ENCODE measurements around the gene RNF227. TPM values are rescaled to one million over a fixed set of nuclear protein-coding genes. Genes with fewer than 3 reads are reported as not detected.
"Not testable (repeated sequence)": the region's sequence is repeated elsewhere in the genome, so short reads cannot be mapped to it uniquely, and the experiment has no call there.

The RNF227 gene
- total RNA-seq, 1 donor from 2014 or later: 3.0 TPM

GRCh38 chr17:7955414-7956227, 39.5 kb upstream of the RNF227 start:
- DNase-seq (ENCODE audit: extremely low spot score, unreplicated experiment): no peak
- no peak overlapping the region for H3K27ac Mint-ChIP-seq (ENCODE audit: unreplicated experiment)
- H3K36me3 Mint-ChIP-seq (ENCODE audit: unreplicated experiment): no peaks in the 10 kb centered on the region
- no peaks in the 10 kb centered on the region for H3K9me3 Mint-ChIP-seq (ENCODE audit: unreplicated experiment)
- H3K4me1 Mint-ChIP-seq (ENCODE audit: unreplicated experiment): peaks cover 4% of the 10 kb centered on the region
- no peak for TF ChIP-seq CTCF (IDR thresholded peaks at IDR 0.05)
- no peaks in the 10 kb centered on the region for H3K27me3 Mint-ChIP-seq (ENCODE audit: unreplicated experiment)
- H3K4me3 Mint-ChIP-seq (ENCODE audit: unreplicated experiment): no peak overlapping the region

GRCh38 chr17:7953266-7953665, 37.2 kb upstream of the RNF227 start:
- not testable (repeated sequence) for H3K4me1 Mint-ChIP-seq (ENCODE audit: unreplicated experiment); DNase-seq (ENCODE audit: extremely low spot score, unreplicated experiment); H3K27me3 Mint-ChIP-seq (ENCODE audit: unreplicated experiment); H3K9me3 Mint-ChIP-seq (ENCODE audit: unreplicated experiment); H3K4me3 Mint-ChIP-seq (ENCODE audit: unreplicated experiment); H3K27ac Mint-ChIP-seq (ENCODE audit: unreplicated experiment)
- H3K36me3 Mint-ChIP-seq (ENCODE audit: unreplicated experiment): peaks cover 20% of the 10 kb centered on the region

- H3K4me3 Mint-ChIP-seq (ENCODE audit: unreplicated experiment): no peak overlapping the region
- no peaks in the 10 kb centered on the region for H3K9me3 Mint-ChIP-seq (ENCODE audit: unreplicated experiment)
- H3K27ac Mint-ChIP-seq (ENCODE audit: unreplicated experiment): no peak overlapping the region
- peaks cover 31% of the 10 kb centered on the region for H3K36me3 Mint-ChIP-seq (ENCODE audit: unreplicated experiment)
- no peak for DNase-seq (ENCODE audit: extremely low spot score, unreplicated experiment)
- H3K27me3 Mint-ChIP-seq (ENCODE audit: unreplicated experiment): no peaks in the 10 kb centered on the region
- no peak for TF ChIP-seq CTCF (IDR thresholded peaks at IDR 0.05)
- peaks cover 2% of the 10 kb centered on the region for H3K4me1 Mint-ChIP-seq (ENCODE audit: unreplicated experiment)
Measured at GRCh38 chr17:7951143-7951792, 35.2 kb upstream of the RNF227 start.

DNA sequence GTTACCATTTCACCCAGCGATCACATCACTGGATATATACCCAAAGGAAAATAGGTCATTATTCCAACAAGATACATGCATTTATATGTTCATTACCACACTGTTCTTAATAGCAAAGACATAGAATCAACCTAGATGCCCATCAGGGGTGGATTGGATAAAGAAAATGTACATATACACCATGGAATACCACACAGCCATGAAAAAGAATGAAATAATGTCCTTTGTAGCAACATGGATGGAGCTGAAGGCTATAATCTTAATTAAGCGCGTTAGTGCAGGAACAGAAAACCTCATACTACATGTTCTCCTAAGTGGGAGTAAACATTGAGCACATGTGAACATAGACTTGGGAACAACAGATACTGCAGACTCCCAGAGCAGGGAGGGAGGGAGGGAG, 34.5 kb upstream of the RNF227 start:
- DNase-seq (ENCODE audit: extremely low spot score, unreplicated experiment): no peak
- no peaks in the 10 kb centered on the region for H3K4me1 Mint-ChIP-seq (ENCODE audit: unreplicated experiment)
- H3K27ac Mint-ChIP-seq (ENCODE audit: unreplicated experiment): no peak overlapping the region
- peaks cover 34% of the 10 kb centered on the region for H3K36me3 Mint-ChIP-seq (ENCODE audit: unreplicated experiment)
- TF ChIP-seq CTCF (IDR thresholded peaks at IDR 0.05): no peak
- no peak overlapping the region for H3K4me3 Mint-ChIP-seq (ENCODE audit: unreplicated experiment)
- H3K27me3 Mint-ChIP-seq (ENCODE audit: unreplicated experiment): no peaks in the 10 kb centered on the region
- no peaks in the 10 kb centered on the region for H3K9me3 Mint-ChIP-seq (ENCODE audit: unreplicated experiment)

DNA sequence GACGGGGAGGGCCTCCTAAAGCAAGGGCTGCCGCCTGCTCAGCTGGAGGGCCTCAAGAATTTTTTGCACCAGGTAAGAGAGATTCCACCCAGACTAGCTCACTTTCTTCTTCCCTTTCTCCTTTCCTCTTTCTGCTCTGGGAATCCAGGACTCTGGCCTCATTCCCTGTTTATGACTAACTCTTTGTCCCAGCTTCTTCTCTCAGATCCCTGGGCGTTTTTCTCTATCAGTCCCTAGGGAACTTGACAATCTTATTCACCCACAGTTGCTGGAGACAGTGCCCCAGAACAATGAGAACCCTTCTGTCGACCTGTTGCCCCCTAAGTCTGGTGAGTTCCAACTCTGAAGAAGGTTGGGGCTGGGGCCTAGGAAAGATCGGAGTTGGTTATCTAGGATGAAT, 31.6 kb upstream of the RNF227 start:
- no peak overlapping the region for H3K4me3 Mint-ChIP-seq (ENCODE audit: unreplicated experiment)
- peaks cover 44% of the 10 kb centered on the region for H3K36me3 Mint-ChIP-seq (ENCODE audit: unreplicated experiment)
- no peaks in the 10 kb centered on the region for H3K4me1 Mint-ChIP-seq (ENCODE audit: unreplicated experiment)
- H3K27me3 Mint-ChIP-seq (ENCODE audit: unreplicated experiment): no peaks in the 10 kb centered on the region
- TF ChIP-seq CTCF (IDR thresholded peaks at IDR 0.05): no peak
- no peaks in the 10 kb centered on the region for H3K9me3 Mint-ChIP-seq (ENCODE audit: unreplicated experiment)
- H3K27ac Mint-ChIP-seq (ENCODE audit: unreplicated experiment): no peak overlapping the region
- no peak for DNase-seq (ENCODE audit: extremely low spot score, unreplicated experiment)

Data from osteocyte (in vitro differentiated cells).